ENCODE results near the gene PRTG.

DNA sequence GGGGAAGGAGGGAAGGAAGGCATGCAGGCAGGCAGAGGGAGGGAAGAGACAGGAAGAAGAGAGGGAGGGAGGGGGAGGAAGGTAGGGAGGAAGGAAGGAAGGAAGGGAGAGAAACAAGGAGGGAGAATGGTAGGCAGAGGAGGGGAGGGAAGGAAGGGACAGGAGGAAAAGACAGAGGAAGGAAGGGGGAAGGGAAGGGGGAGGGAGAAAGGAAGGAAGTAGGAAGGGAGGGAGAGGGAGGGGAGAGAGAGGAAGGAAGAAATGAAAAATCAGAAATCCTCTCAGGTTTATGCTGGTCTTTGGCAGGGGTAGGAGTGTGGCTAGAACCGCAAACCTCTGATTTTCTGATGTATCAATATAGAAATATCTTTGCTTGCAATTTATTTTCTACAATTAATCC, 4.2 kb downstream of the PRTG start:
- TF ChIP-seq, protein P1, sequence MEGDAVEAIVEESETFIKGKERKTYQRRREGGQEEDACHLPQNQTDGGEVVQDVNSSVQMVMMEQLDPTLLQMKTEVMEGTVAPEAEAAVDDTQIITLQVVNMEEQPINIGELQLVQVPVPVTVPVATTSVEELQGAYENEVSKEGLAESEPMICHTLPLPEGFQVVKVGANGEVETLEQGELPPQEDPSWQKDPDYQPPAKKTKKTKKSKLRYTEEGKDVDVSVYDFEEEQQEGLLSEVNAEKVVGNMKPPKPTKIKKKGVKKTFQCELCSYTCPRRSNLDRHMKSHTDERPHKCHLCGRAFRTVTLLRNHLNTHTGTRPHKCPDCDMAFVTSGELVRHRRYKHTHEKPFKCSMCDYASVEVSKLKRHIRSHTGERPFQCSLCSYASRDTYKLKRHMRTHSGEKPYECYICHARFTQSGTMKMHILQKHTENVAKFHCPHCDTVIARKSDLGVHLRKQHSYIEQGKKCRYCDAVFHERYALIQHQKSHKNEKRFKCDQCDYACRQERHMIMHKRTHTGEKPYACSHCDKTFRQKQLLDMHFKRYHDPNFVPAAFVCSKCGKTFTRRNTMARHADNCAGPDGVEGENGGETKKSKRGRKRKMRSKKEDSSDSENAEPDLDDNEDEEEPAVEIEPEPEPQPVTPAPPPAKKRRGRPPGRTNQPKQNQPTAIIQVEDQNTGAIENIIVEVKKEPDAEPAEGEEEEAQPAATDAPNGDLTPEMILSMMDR (IDR thresholded peaks at IDR 0.05; ENCODE audit: low read depth, low read length): no peak
- TF ChIP-seq EZH2phosphoT487 (IDR thresholded peaks at IDR 0.05; ENCODE audit: low read depth): no peak

Data from OCI-LY3 (cell line).